Panc1 (cell line): ENCODE measurements around the gene FAM50B. TPM values are rescaled to one million over a fixed set of nuclear protein-coding genes. Genes with fewer than 3 reads are reported as not detected.

Experiments used
- ATAC-seq: fragments of 200-7000 bp; cut with Tn5 transposase; 2 replicates; pipeline ENCODE4 v1.9.1; 2020; ENCODE audit warnings: mild to moderate bottlenecking, moderate library complexity
- BruUV-seq: library from RNA; stranded (reverse); fragments of 400-500 nt; replicated peaks from 2 replicates; lab custom pipeline; 2021; lab: Mats Ljungman, UMichigan
- CTCF ChIA-PET: fragments of 300-600 bp; sonication (Branson Sonifier 250); formaldehyde crosslinking; loops from one replicate; lab custom pipeline; 2022; ENCODE audit warnings: antibody characterized with exemption; lab: Charles Lee
- POLR2A ChIA-PET: fragments of 300-600 bp; sonication (Branson Sonifier 250); formaldehyde crosslinking; loops from one replicate; lab custom pipeline; 2022; ENCODE audit warnings: antibody characterized with exemption; lab: Charles Lee
- DNase-seq: peaks from one replicate; pipeline ENCODE4 v3.0.0-alpha.2; 2010; ENCODE audit warnings: low read depth, low spot score
- H3K27ac ChIP-seq: 2 replicates; pipeline ENCODE4 v1.5.1; 2011; ENCODE audit warnings: mild to moderate bottlenecking, low read length, inconsistent platforms
- H3K27me3 ChIP-seq: fragments of 200-500 bp; sonication (Bioruptor generic); 2 replicates; pipeline ENCODE4 v1.6.0; 2014; ENCODE audit warnings: low read length, inconsistent platforms; ENCODE audit not compliant: control insufficient read depth, insufficient read depth
- H3K36me3 ChIP-seq: fragments of 200-500 bp; sonication (Bioruptor generic); 2 replicates; pipeline ENCODE4 v1.5.1; 2014; ENCODE audit warnings: inconsistent platforms, mild to moderate bottlenecking, low read length, moderate library complexity; ENCODE audit not compliant: control insufficient read depth, insufficient read depth
- H3K4me1 ChIP-seq: 2 replicates; pipeline ENCODE4 v1.5.1; 2011; ENCODE audit warnings: inconsistent platforms, mild to moderate bottlenecking, low read length, moderate library complexity; ENCODE audit not compliant: control insufficient read depth, insufficient read depth
- H3K4me3 ChIP-seq, 2 experiments: 2 replicates each; pipeline ENCODE4 v1.5.1; 2011 to 2012; ENCODE audit warnings: low read depth in 2 of 2, low read length in 2 of 2, mild to moderate bottlenecking in 2 of 2, inconsistent platforms in 1 of 2, moderate library complexity in 1 of 2
- H3K9me3 ChIP-seq: fragments of 200-500 bp; sonication (Bioruptor generic); 2 replicates; pipeline ENCODE4 v1.5.1; 2014; ENCODE audit warnings: low read depth, mild to moderate bottlenecking, inconsistent platforms, low read length, moderate library complexity; ENCODE audit not compliant: control insufficient read depth, insufficient read depth
- POLR2AphosphoS5 ChIP-seq: IDR thresholded peaks from 2 replicates; pipeline ENCODE4 v1.6.1; 2012; ENCODE audit warnings: mild to moderate bottlenecking, low read depth, low read length, moderate library complexity
- SIN3A ChIP-seq: IDR thresholded peaks from 2 replicates; pipeline ENCODE4 v1.6.1; 2012; ENCODE audit warnings: low read depth, mild to moderate bottlenecking, low read length, moderate library complexity, borderline replicate concordance; ENCODE audit not compliant: insufficient read depth
- TCF7L2 ChIP-seq: IDR thresholded peaks from 2 replicates; pipeline ENCODE4 v1.6.1; 2011; ENCODE audit warnings: mild to moderate bottlenecking, low read depth, low read length, inconsistent platforms
- in situ Hi-C: cut with HindIII; loops from 2 replicates; pipeline ENCODE4 v1.10.0; 2016; ENCODE audit warnings: low sequenced_read_pairs, low pct_unique_long_range_greater_than_20kb
- intact Hi-C: fragments of 100-400 bp; cut with micrococcal nuclease; formaldehyde crosslinking; loops from one replicate; pipeline ENCODE4 v1.10.0; 2022; ENCODE audit not compliant: unreplicated experiment
- total RNA-seq: library from RNA; stranded (reverse); gene quantifications from one replicate; pipeline ENCODE4 v1.2.1, GENCODE V29; 2021; ENCODE audit not compliant: unreplicated experiment
- TF ChIP-seq, protein P1 (sequence below): fragments of 450-650 bp; IDR thresholded peaks from 2 replicates; pipeline ENCODE4 v1.5.1; 2017; ENCODE audit warnings: mild to moderate bottlenecking
- TF ChIP-seq, protein P2 (sequence below), 2 experiments: IDR thresholded peaks; 2 replicates each; pipeline ENCODE4 v1.6.1; 2011 to 2012; ENCODE audit warnings: low read depth in 2 of 2, control low read depth in 1 of 2, low read length in 1 of 2, mild to moderate bottlenecking in 1 of 2, moderate library complexity in 1 of 2; ENCODE audit not compliant: insufficient read depth in 1 of 2

Gene FAM50B
- total RNA-seq, 1 experiment from 2014 or later: not detected

DNA sequence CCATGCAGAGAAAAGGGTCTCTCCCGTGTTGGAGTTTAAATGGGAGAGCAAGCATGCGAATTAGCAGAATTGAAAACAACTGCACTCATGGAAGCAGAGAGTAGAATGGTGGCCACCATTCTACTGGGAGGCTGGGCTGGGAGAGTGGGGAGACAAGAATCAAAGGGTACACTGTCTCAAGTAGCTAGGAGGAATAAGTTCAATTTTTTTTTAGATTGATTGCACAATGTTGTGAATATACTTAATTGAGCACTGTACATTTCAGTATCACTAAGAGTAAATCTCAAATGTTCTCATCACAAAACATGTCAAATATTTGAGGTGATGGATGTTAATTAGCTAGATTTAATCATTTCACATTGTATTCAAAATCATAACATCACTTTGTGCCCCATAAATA, 34.6 kb upstream of the FAM50B start:
- in situ Hi-C loops: loop anchor here (25.0 kb wide), 1 partner anchor 173 kb away; no protein-coding TSS in a partner anchor
- no peak overlapping the region for H3K27ac ChIP-seq

DNA sequence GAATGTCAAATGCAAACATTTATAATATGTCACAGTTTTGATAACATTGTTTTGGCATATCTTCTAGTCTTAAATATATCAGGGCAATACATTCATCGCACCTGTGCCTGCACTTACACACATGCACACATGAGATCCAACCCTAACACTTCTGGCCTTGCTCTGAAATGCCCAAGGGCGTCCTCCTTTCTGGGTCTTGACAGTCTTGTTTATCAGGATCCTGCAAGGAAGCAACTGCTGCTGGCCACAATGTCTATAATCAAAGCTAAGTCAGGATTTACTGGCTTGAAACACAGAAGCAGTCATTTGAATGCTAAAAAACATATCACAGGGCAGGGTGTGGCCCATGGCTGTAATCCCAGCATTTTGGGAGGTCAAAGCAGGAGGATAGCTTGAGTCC, 32.9 kb upstream of the FAM50B start:
- ATAC-seq: no peak

More for the DNA sequence above, 34.6 kb upstream of the FAM50B start:
- TF ChIP-seq, protein P1, sequence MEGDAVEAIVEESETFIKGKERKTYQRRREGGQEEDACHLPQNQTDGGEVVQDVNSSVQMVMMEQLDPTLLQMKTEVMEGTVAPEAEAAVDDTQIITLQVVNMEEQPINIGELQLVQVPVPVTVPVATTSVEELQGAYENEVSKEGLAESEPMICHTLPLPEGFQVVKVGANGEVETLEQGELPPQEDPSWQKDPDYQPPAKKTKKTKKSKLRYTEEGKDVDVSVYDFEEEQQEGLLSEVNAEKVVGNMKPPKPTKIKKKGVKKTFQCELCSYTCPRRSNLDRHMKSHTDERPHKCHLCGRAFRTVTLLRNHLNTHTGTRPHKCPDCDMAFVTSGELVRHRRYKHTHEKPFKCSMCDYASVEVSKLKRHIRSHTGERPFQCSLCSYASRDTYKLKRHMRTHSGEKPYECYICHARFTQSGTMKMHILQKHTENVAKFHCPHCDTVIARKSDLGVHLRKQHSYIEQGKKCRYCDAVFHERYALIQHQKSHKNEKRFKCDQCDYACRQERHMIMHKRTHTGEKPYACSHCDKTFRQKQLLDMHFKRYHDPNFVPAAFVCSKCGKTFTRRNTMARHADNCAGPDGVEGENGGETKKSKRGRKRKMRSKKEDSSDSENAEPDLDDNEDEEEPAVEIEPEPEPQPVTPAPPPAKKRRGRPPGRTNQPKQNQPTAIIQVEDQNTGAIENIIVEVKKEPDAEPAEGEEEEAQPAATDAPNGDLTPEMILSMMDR: no peak
- TF ChIP-seq POLR2AphosphoS5 (no peak), TCF7L2 (no peak)
- TF ChIP-seq, protein P2, sequence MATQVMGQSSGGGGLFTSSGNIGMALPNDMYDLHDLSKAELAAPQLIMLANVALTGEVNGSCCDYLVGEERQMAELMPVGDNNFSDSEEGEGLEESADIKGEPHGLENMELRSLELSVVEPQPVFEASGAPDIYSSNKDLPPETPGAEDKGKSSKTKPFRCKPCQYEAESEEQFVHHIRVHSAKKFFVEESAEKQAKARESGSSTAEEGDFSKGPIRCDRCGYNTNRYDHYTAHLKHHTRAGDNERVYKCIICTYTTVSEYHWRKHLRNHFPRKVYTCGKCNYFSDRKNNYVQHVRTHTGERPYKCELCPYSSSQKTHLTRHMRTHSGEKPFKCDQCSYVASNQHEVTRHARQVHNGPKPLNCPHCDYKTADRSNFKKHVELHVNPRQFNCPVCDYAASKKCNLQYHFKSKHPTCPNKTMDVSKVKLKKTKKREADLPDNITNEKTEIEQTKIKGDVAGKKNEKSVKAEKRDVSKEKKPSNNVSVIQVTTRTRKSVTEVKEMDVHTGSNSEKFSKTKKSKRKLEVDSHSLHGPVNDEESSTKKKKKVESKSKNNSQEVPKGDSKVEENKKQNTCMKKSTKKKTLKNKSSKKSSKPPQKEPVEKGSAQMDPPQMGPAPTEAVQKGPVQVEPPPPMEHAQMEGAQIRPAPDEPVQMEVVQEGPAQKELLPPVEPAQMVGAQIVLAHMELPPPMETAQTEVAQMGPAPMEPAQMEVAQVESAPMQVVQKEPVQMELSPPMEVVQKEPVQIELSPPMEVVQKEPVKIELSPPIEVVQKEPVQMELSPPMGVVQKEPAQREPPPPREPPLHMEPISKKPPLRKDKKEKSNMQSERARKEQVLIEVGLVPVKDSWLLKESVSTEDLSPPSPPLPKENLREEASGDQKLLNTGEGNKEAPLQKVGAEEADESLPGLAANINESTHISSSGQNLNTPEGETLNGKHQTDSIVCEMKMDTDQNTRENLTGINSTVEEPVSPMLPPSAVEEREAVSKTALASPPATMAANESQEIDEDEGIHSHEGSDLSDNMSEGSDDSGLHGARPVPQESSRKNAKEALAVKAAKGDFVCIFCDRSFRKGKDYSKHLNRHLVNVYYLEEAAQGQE (IDR thresholded peaks at IDR 0.05; ENCODE audit: insufficient read depth in 1 of 2, low read depth in 2 of 2, low read length in 1 of 2): no peak
- no peaks in the 10 kb centered on the region for H3K36me3 ChIP-seq
- no peaks in the 10 kb centered on the region for H3K9me3 ChIP-seq
- no peak overlapping the region for H3K4me3 ChIP-seq
- DNase-seq (no peak), ATAC-seq (no peak)
- no peaks in the 10 kb centered on the region for H3K27me3 ChIP-seq
- no TSS peak for BruUV-seq
- POLR2A ChIA-PET: interaction anchor here (0.6 to 1.2 kb wide), 2 partner anchors 12 to 206 kb away, joined by 3 to 12 read pairs; a partner anchor contains a TSS
- CTCF ChIA-PET: no interaction called here
- H3K4me1 ChIP-seq: peaks cover 9% of the 10 kb centered on the region
- intact Hi-C loops: no loop called here

More for the DNA sequence above, 32.9 kb upstream of the FAM50B start:
- DNase-seq: no peak
- H3K9me3 ChIP-seq: no peaks in the 10 kb centered on the region
- TF ChIP-seq POLR2AphosphoS5: no peak
- TF ChIP-seq, protein P1: no peak
- no peak for TF ChIP-seq TCF7L2
- TF ChIP-seq SIN3A: no peak
- TF ChIP-seq, protein P2 (IDR thresholded peaks at IDR 0.05; ENCODE audit: insufficient read depth in 1 of 2, low read depth in 2 of 2, low read length in 1 of 2): no peak
- in situ Hi-C loops (loop anchor here (25.0 kb wide), 1 partner anchor 171 kb away; no protein-coding TSS in a partner anchor), intact Hi-C loops (no loop called here)
- BruUV-seq: no TSS peak
- no peaks in the 10 kb centered on the region for H3K36me3 ChIP-seq
- POLR2A ChIA-PET: no interaction called here
- CTCF ChIA-PET: no interaction called here
- no peak overlapping the region for H3K4me3 ChIP-seq
- H3K4me1 ChIP-seq: peaks cover 9% of the 10 kb centered on the region
- no peaks in the 10 kb centered on the region for H3K27me3 ChIP-seq
- no peak overlapping the region for H3K27ac ChIP-seq
